BJ (cell line): ENCODE data around the gene TMEM41A. TPM values are rescaled to one million over a fixed set of nuclear protein-coding genes. Genes with fewer than 3 reads are reported as not detected.

ENCODE experiments used
- CTCF ChIA-PET: fragments of 350-600 bp; formaldehyde crosslinking; extraction: SDS; loops from one replicate; lab custom pipeline; 2021; ENCODE audit warnings: antibody characterized with exemption, inconsistent platforms; lab: Yijun Ruan, JAX
- POLR2A ChIA-PET: fragments of 300-600 bp; sonication (Branson Sonifier 250); formaldehyde crosslinking; extraction: SDS; loops from one replicate; lab custom pipeline; 2021; ENCODE audit warnings: antibody characterized with exemption; lab: Charles Lee
- DNase-seq: peaks from one replicate; pipeline ENCODE4 v3.0.0-alpha.2; 2011; ENCODE audit warnings: low read depth
- H3K27me3 ChIP-seq: 2 replicates; pipeline ENCODE4 v1.6.0; 2011; ENCODE audit warnings: low read length; ENCODE audit not compliant: control insufficient read depth, insufficient read depth
- H3K36me3 ChIP-seq: 2 replicates; pipeline ENCODE4 v1.5.1; 2011; ENCODE audit warnings: low read length; ENCODE audit not compliant: control insufficient read depth, insufficient read depth
- H3K4me3 ChIP-seq: 2 replicates; pipeline ENCODE4 v1.5.1; 2011; ENCODE audit warnings: low read depth, mild to moderate bottlenecking, control low read depth, low read length
- CTCF ChIP-seq: IDR thresholded peaks from 2 replicates; pipeline ENCODE4 v1.5.1; 2011; ENCODE audit warnings: low read depth, mild to moderate bottlenecking, control low read depth, inconsistent platforms, low read length, moderate library complexity; ENCODE audit not compliant: insufficient read depth
- polyA plus RNA-seq: library from polyadenylated mRNA; depleted of rRNA; stranded (reverse); fragments of >200 nt; gene quantifications from 2 replicates; pipeline ENCODE4 v1.2.3, GENCODE V29; 2011

Gene TMEM41A
- polyA plus RNA-seq, 1 experiment = 13.8 TPM

- Histone ChIP-seq H3K27me3 (no peaks in the 10 kb centered on the region), H3K4me3 (no peak overlapping the region), H3K36me3 (no peaks in the 10 kb centered on the region)
- no peak for DNase-seq
- ChIA-PET CTCF (interaction anchor here (0.8 to 1.0 kb wide), 3 partner anchors 11 to 37 kb away, joined by 3 to 5 read pairs (median 3); no protein-coding TSS in a partner anchor), POLR2A (no interaction called here)
- TF ChIP-seq CTCF = no peak
These were observed 34.1 kb upstream of the TMEM41A start for GRCh38 chr3:185532901-185533300.

- H3K36me3 ChIP-seq = no peaks in the 10 kb centered on the region
- no peak for TF ChIP-seq CTCF
- H3K4me3 ChIP-seq = no peak overlapping the region
- no peak for DNase-seq
- ChIA-PET CTCF (no interaction called here), POLR2A (no interaction called here)
- H3K27me3 ChIP-seq = no peaks in the 10 kb centered on the region
These were observed 32.0 kb upstream of the TMEM41A start for GRCh38 chr3:185530856-185531255.

- no peaks in the 10 kb centered on the region for H3K36me3 ChIP-seq
- no peak overlapping the region for H3K4me3 ChIP-seq
- ChIA-PET CTCF (interaction anchor here (0.6 kb wide), 1 partner anchor 105 kb away, joined by 3 read pairs; no protein-coding TSS in a partner anchor), POLR2A (no interaction called here)
- no peak for TF ChIP-seq CTCF
- H3K27me3 ChIP-seq = no peaks in the 10 kb centered on the region; the same call in 1 of the 2 replicates
- DNase-seq = no peak
These were observed 29.7 kb upstream of the TMEM41A start for GRCh38 chr3:185528532-185528931.

GRCh38 chr3:185527364-185527763, 28.5 kb upstream of the TMEM41A start:
- no peak for TF ChIP-seq CTCF
- ChIA-PET POLR2A (no interaction called here), CTCF (interaction anchor here (1.9 kb wide), 1 partner anchor 32 kb away, joined by 5 read pairs; no protein-coding TSS in a partner anchor)
- H3K4me3 ChIP-seq = no peak overlapping the region
- peaks cover 2% of the 10 kb centered on the region; the same call in 1 of the 2 replicates for H3K27me3 ChIP-seq
- H3K36me3 ChIP-seq = no peaks in the 10 kb centered on the region
- no peak for DNase-seq

GRCh38 chr3:185526349-185526951, 27.6 kb upstream of the TMEM41A start:
- H3K36me3 ChIP-seq = no peaks in the 10 kb centered on the region
- no peak for DNase-seq
- H3K4me3 ChIP-seq = no peak overlapping the region
- POLR2A ChIA-PET = no interaction called here
- no peak for TF ChIP-seq CTCF
- peaks cover 5% of the 10 kb centered on the region; the same call in 1 of the 2 replicates for H3K27me3 ChIP-seq
- CTCF ChIA-PET = interaction anchor here (1.9 kb wide), 1 partner anchor 33 kb away, joined by 5 read pairs; no protein-coding TSS in a partner anchor
